Caco-2 (cell line): ENCODE measurements around the gene SYF2. TPM values are rescaled to one million over a fixed set of nuclear protein-coding genes. Genes with fewer than 3 reads are reported as not detected.
A peak's percentile ranks its signal among the peaks of the same experiment; 100 is the strongest.

Experiments used
- BruUV-seq: library from RNA; stranded (reverse); fragments of 400-500 nt; replicated peaks from 2 replicates; lab custom pipeline; 2021; lab: Mats Ljungman, UMichigan
- CTCF ChIA-PET: fragments of 300-600 bp; sonication (Branson Sonifier 250); formaldehyde crosslinking; loops from one replicate; lab custom pipeline; 2022; ENCODE audit warnings: antibody characterized with exemption; lab: Charles Lee
- POLR2A ChIA-PET: fragments of 300-600 bp; sonication (Branson Sonifier 250); formaldehyde crosslinking; loops from one replicate; lab custom pipeline; 2022; ENCODE audit warnings: antibody characterized with exemption; lab: Charles Lee
- DNase-seq, 2 experiments: peaks; one replicate each; pipeline versions ENCODE4 v3.0.0 to v3.0.0-alpha.2; 2020 to 2022
- H3K27me3 ChIP-seq: replicated peaks from 2 replicates; pipeline ENCODE4 v1.6.0; 2011; ENCODE audit warnings: low read length; ENCODE audit not compliant: control insufficient read depth, insufficient read depth
- H3K36me3 ChIP-seq: 2 replicates; pipeline ENCODE4 v1.5.1; 2011; ENCODE audit warnings: low read length; ENCODE audit not compliant: control insufficient read depth, insufficient read depth
- H3K4me1 ChIP-seq: fragments of 250-450 bp; sonication (Bioruptor Pico); 2 replicates; pipeline ENCODE4 v1.5.1; 2020; ENCODE audit warnings: mild to moderate bottlenecking
- H3K4me3 ChIP-seq: 2 replicates; pipeline ENCODE4 v1.5.1; 2011; ENCODE audit warnings: low read depth, mild to moderate bottlenecking, control low read depth, low read length
- H3K9me3 ChIP-seq: fragments of 250-450 bp; sonication (Bioruptor Pico); 2 replicates; pipeline ENCODE4 v1.5.1; 2020; ENCODE audit warnings: mild to moderate bottlenecking, moderate library complexity
- H3K27ac Mint-ChIP-seq: one replicate; pipeline ENCODE4 v1.8.0; 2022; ENCODE audit warnings: mixed read lengths; ENCODE audit not compliant: unreplicated experiment
- H3K27me3 Mint-ChIP-seq: one replicate; pipeline ENCODE4 v1.8.0; 2022; ENCODE audit warnings: mixed read lengths; ENCODE audit not compliant: insufficient read depth, unreplicated experiment
- H3K36me3 Mint-ChIP-seq: one replicate; pipeline ENCODE4 v1.8.0; 2022; ENCODE audit warnings: mild to moderate bottlenecking, mixed read lengths; ENCODE audit not compliant: insufficient read depth, unreplicated experiment
- H3K4me1 Mint-ChIP-seq: one replicate; pipeline ENCODE4 v1.8.0; 2022; ENCODE audit warnings: low read depth, mixed read lengths; ENCODE audit not compliant: unreplicated experiment
- H3K4me3 Mint-ChIP-seq: one replicate; pipeline ENCODE4 v1.8.0; 2022; ENCODE audit warnings: mild to moderate bottlenecking, moderate library complexity, mixed read lengths; ENCODE audit not compliant: unreplicated experiment
- H3K9me3 Mint-ChIP-seq: one replicate; pipeline ENCODE4 v1.8.0; 2022; ENCODE audit warnings: mixed read lengths; ENCODE audit not compliant: unreplicated experiment
- intact Hi-C: fragments of 100-400 bp; cut with micrococcal nuclease; formaldehyde crosslinking; loops from one replicate; pipeline ENCODE4 v1.10.0; 2022; ENCODE audit not compliant: unreplicated experiment
- total RNA-seq: library from RNA; stranded (reverse); gene quantifications from 2 replicates; pipeline ENCODE4 v1.2.3, GENCODE V29; 2022
- TF ChIP-seq, protein P1 (sequence below), 2 experiments: fragments of 200-600 bp in 1 of 2; IDR thresholded peaks; 1 replicate in 1 of 2; 2 replicates in 1 of 2; pipeline versions ENCODE4 v1.5.1 to v1.8.0; 2011 to 2022; ENCODE audit warnings: antibody characterized with exemption in 1 of 2, control low read depth in 1 of 2, inconsistent platforms in 1 of 2, low read depth in 1 of 2, low read length in 1 of 2, mild to moderate bottlenecking in 1 of 2, moderate library complexity in 1 of 2; ENCODE audit not compliant: insufficient read depth in 1 of 2, severe bottlenecking in 1 of 2, unreplicated experiment in 1 of 2

Gene SYF2
- total RNA-seq, 1 experiment from 2014 or later, result 32.3 TPM

DNA sequence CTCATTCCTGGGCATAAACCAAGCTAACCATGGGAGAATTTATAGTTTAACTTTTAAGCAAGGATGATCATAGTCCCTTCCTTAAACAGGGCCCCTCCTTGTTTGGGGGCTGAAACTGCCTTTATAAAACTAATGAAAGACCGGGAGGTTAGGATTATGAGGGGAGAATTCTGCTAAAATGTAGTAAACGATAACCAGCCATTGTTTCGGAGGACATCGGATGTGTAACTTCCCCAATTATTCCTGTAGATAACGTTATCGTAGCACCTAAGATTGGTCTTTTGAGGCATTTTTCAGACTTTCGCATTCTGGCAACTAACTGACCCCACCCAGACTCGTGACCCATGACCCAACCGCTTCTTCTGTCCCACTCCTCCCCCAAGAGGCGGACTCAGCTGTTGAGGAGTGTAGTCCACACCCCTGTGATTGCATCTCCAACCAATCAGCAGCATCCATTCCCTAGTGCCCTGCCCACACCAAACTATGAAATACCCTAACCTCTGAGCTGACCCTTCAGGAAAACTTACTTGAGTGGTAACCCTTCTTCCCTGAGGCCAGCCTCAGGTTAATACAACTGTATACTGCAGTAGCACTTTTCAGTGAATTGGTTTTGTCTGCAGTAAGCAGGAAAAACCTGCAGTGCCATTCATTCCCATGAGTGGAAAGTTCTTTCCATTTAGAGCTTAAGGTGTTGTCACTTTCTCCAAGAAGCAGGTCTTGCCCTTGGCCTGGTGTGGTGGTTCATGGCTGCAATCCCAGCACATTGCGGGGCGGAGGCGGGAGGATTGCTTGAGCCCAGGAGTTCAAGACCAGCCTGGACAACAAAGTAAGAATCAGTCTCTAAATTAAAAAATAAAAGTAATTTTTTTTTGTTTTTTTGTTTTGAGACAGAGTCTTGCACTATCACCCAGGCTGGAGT is 823 bp upstream of the SYF2 start:
- H3K4me1 Mint-ChIP-seq, result peaks cover 7% of the 10 kb centered on the region
- ChIA-PET POLR2A (interaction anchor here (0.6 to 2.6 kb wide), 5 partner anchors 13 to 488 kb away, joined by 3 to 23 read pairs (median 3); partner anchors contain the start of genes CLIC4 and RSRP1), CTCF (interaction anchor here (1.0 kb wide), 1 partner anchor 14 kb away, joined by 5 read pairs; the partner anchor contains the start of gene RSRP1)
- no peaks in the 10 kb centered on the region for H3K27me3 ChIP-seq
- DNase-seq, result peak; percentile 87 to 90
- TF ChIP-seq, protein P1, sequence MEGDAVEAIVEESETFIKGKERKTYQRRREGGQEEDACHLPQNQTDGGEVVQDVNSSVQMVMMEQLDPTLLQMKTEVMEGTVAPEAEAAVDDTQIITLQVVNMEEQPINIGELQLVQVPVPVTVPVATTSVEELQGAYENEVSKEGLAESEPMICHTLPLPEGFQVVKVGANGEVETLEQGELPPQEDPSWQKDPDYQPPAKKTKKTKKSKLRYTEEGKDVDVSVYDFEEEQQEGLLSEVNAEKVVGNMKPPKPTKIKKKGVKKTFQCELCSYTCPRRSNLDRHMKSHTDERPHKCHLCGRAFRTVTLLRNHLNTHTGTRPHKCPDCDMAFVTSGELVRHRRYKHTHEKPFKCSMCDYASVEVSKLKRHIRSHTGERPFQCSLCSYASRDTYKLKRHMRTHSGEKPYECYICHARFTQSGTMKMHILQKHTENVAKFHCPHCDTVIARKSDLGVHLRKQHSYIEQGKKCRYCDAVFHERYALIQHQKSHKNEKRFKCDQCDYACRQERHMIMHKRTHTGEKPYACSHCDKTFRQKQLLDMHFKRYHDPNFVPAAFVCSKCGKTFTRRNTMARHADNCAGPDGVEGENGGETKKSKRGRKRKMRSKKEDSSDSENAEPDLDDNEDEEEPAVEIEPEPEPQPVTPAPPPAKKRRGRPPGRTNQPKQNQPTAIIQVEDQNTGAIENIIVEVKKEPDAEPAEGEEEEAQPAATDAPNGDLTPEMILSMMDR (IDR thresholded peaks at IDR 0.05; ENCODE audit: insufficient read depth in 1 of 2, low read depth in 1 of 2, low read length in 1 of 2, severe bottlenecking in 1 of 2, unreplicated experiment in 1 of 2), result no peak
- no peaks in the 10 kb centered on the region for H3K27me3 Mint-ChIP-seq
- intact Hi-C loops, result loop anchor here (2.0 kb wide), 1 partner anchor 14 kb away; the partner anchor contains the start of gene RSRP1
- H3K9me3 Mint-ChIP-seq, result no peaks in the 10 kb centered on the region
- peaks cover 13% of the 10 kb centered on the region for H3K36me3 Mint-ChIP-seq
- TSS peak; percentile 95 for BruUV-seq
- no peaks in the 10 kb centered on the region for H3K9me3 ChIP-seq
- no peaks in the 10 kb centered on the region for H3K36me3 ChIP-seq
- no peak overlapping the region for H3K27ac Mint-ChIP-seq
- H3K4me1 ChIP-seq, result 0 out of 2 replicates have a peak, but pooled peaks cover 2% of the 10 kb centered on the region
- H3K4me3 ChIP-seq, result peak overlapping the region; percentile 59
- no peak overlapping the region for H3K4me3 Mint-ChIP-seq

DNA sequence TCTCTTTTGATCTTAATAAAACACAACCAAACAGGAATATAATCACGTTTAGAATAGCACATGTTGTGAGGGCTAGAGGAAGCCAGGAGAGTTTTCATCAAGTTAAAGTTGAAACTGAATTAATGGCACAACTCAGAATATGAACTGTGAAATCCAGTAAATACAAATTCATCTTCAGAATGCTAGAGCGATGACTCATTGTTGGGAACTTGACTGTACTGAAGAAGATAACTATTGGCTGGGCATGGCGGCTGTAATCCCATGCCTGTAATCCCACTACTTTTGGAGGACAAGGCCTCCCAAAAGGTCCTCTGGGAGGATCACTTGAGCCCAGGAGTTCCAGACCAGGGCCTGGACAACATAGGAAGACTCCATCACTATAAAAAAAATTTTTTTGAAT is 8.8 kb downstream of the SYF2 start:
- CTCF ChIA-PET, result no interaction called here
- Histone ChIP-seq H3K36me3 (no peaks in the 10 kb centered on the region), H3K4me3 (no peak overlapping the region), H3K9me3 (no peaks in the 10 kb centered on the region), H3K4me1 (peaks cover 12% of the 10 kb centered on the region), H3K27me3 (no peaks in the 10 kb centered on the region)
- POLR2A ChIA-PET, result no interaction called here
- TF ChIP-seq, protein P1 (IDR thresholded peaks at IDR 0.05; ENCODE audit: insufficient read depth in 1 of 2, low read depth in 1 of 2, low read length in 1 of 2, severe bottlenecking in 1 of 2, unreplicated experiment in 1 of 2), result no peak
- peaks cover 12% of the 10 kb centered on the region for H3K4me1 Mint-ChIP-seq
- H3K27ac Mint-ChIP-seq, result no peak overlapping the region
- BruUV-seq, result no TSS peak
- DNase-seq, result no peak
- intact Hi-C loops, result no loop called here
- H3K27me3 Mint-ChIP-seq, result no peaks in the 10 kb centered on the region
- peaks cover 68% of the 10 kb centered on the region for H3K36me3 Mint-ChIP-seq
- no peak overlapping the region for H3K4me3 Mint-ChIP-seq
- no peaks in the 10 kb centered on the region for H3K9me3 Mint-ChIP-seq

DNA sequence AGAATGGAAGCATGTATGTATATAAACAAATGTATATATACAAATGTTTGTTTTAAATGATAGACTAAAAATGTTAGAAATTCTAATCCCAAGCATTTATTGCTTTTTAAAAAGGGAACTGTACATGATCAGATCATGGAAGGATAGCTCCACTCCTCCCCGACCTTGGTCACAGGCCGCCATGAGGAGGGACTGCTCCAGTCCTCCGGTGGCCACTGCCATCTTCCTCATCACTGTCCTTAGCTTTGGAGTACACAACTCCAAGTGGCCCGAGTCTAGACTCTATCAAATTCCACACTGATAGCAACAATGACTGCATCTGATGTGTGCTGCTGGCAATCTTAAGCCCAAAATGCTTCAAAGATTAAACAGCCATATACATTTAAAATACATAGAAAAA is 9.7 kb downstream of the SYF2 start:
- DNase-seq, result no peak
- Histone ChIP-seq H3K4me3 (no peak overlapping the region), H3K9me3 (no peaks in the 10 kb centered on the region), H3K27me3 (no peaks in the 10 kb centered on the region), H3K36me3 (no peaks in the 10 kb centered on the region), H3K4me1 (peaks cover 17% of the 10 kb centered on the region)
- peaks cover 18% of the 10 kb centered on the region for H3K4me1 Mint-ChIP-seq
- BruUV-seq, result TSS peak; percentile 45
- no peak overlapping the region for H3K4me3 Mint-ChIP-seq
- peaks cover 65% of the 10 kb centered on the region for H3K36me3 Mint-ChIP-seq
- intact Hi-C loops, result no loop called here
- H3K27me3 Mint-ChIP-seq, result no peaks in the 10 kb centered on the region
- no peak overlapping the region for H3K27ac Mint-ChIP-seq
- no peaks in the 10 kb centered on the region for H3K9me3 Mint-ChIP-seq
- POLR2A ChIA-PET, result no interaction called here
- CTCF ChIA-PET, result no interaction called here
- TF ChIP-seq, protein P1 (IDR thresholded peaks at IDR 0.05; ENCODE audit: insufficient read depth in 1 of 2, low read depth in 1 of 2, low read length in 1 of 2, severe bottlenecking in 1 of 2, unreplicated experiment in 1 of 2), result no peak
